Measurements from ENCODE around the gene TMEM86B.

Gene TMEM86B

GRCh38 chr19:55262359-55262758, 33.8 kb upstream of the TMEM86B start:
- Histone ChIP-seq H3K27ac (ENCODE audit: poor library complexity, severe bottlenecking) (no peak overlapping the region), H3K4me3 (ENCODE audit: severe bottlenecking) (no peak overlapping the region)
- no peak for ATAC-seq (ENCODE audit: low read depth)

GRCh38 chr19:55261671-55262126, 33.1 kb upstream of the TMEM86B start:
- ATAC-seq (ENCODE audit: low read depth) (no peak), DNase-seq (ENCODE audit: low spot score) (no peak)
- no peak for TF ChIP-seq CTCF (IDR thresholded peaks at IDR 0.05; ENCODE audit: poor library complexity, severe bottlenecking)
- Histone ChIP-seq H3K27me3 (ENCODE audit: insufficient read depth, poor library complexity, severe bottlenecking) (no peaks in the 10 kb centered on the region), H3K36me3 (ENCODE audit: low read depth) (no peaks in the 10 kb centered on the region; the same call in 1 of the 2 replicates), H3K4me3 (ENCODE audit: severe bottlenecking) (no peak overlapping the region), H3K9me3 (ENCODE audit: severe bottlenecking) (no peaks in the 10 kb centered on the region), H3K27ac (ENCODE audit: poor library complexity, severe bottlenecking) (no peak overlapping the region), H3K4me1 (ENCODE audit: insufficient read depth, poor library complexity, severe bottlenecking) (peaks cover 5% of the 10 kb centered on the region)

More at GRCh38 chr19:55262359-55262758, 33.8 kb upstream of the TMEM86B start:
- DNase-seq (ENCODE audit: low spot score): no peak
- no peak for TF ChIP-seq CTCF (IDR thresholded peaks at IDR 0.05; ENCODE audit: poor library complexity, severe bottlenecking)
- H3K27me3 ChIP-seq (ENCODE audit: insufficient read depth, poor library complexity, severe bottlenecking): no peaks in the 10 kb centered on the region
- no peaks in the 10 kb centered on the region for H3K9me3 ChIP-seq (ENCODE audit: severe bottlenecking)
- H3K36me3 ChIP-seq (ENCODE audit: low read depth): no peaks in the 10 kb centered on the region; the same call in 1 of the 2 replicates
- peaks cover 5% of the 10 kb centered on the region for H3K4me1 ChIP-seq (ENCODE audit: insufficient read depth, poor library complexity, severe bottlenecking)

GRCh38 chr19:55259540-55260210, 31.1 kb upstream of the TMEM86B start:
- no peak for ATAC-seq (ENCODE audit: low read depth)
- no peaks in the 10 kb centered on the region for H3K27me3 ChIP-seq (ENCODE audit: insufficient read depth, poor library complexity, severe bottlenecking)
- peaks cover 6% of the 10 kb centered on the region for H3K36me3 ChIP-seq (ENCODE audit: low read depth)
- H3K4me3 ChIP-seq (ENCODE audit: severe bottlenecking): peak overlapping the region; percentile 66
- peaks cover 16% of the 10 kb centered on the region for H3K4me1 ChIP-seq (ENCODE audit: insufficient read depth, poor library complexity, severe bottlenecking)
- DNase-seq (ENCODE audit: low spot score): no peak
- H3K9me3 ChIP-seq (ENCODE audit: severe bottlenecking): no peaks in the 10 kb centered on the region
- no peak for TF ChIP-seq CTCF (IDR thresholded peaks at IDR 0.05; ENCODE audit: poor library complexity, severe bottlenecking)
- peak overlapping the region; percentile 88 for H3K27ac ChIP-seq (ENCODE audit: poor library complexity, severe bottlenecking)

GRCh38 chr19:55258828-55259539, 30.4 kb upstream of the TMEM86B start, which contains the start of gene PPP6R1:
Gene PPP6R1 (minus strand): TSS chr19:55259017. CDS start chr19:55247103, 11,914 bp downstream.
- Histone ChIP-seq H3K9me3 (ENCODE audit: severe bottlenecking) (no peaks in the 10 kb centered on the region), H3K4me3 (ENCODE audit: severe bottlenecking) (peak within 1 kb of the TSS; percentile 66), H3K27ac (ENCODE audit: poor library complexity, severe bottlenecking) (peak within 1 kb of the TSS; percentile 88), H3K27me3 (ENCODE audit: insufficient read depth, poor library complexity, severe bottlenecking) (no peaks in the 10 kb centered on the region), H3K36me3 (ENCODE audit: low read depth) (peaks cover 6% of the 10 kb centered on the region), H3K4me1 (ENCODE audit: insufficient read depth, poor library complexity, severe bottlenecking) (peaks cover 16% of the 10 kb centered on the region)
- TF ChIP-seq CTCF (IDR thresholded peaks at IDR 0.05; ENCODE audit: poor library complexity, severe bottlenecking): no peak
- ATAC-seq (ENCODE audit: low read depth) (peak; percentile 87), DNase-seq (ENCODE audit: low spot score) (peak; percentile 94)
